Fibroblast of lung (primary cell): ENCODE results near the gene PTPRS.

Source experiments
- CTCF ChIP-seq, 2 donors: IDR thresholded peaks in 1 of 2; conservative IDR thresholded peaks in 1 of 2; 1 replicate in 1 of 2; 2 replicates in 1 of 2; pipeline ENCODE4 v1.5.1; 2011 to 2012; ENCODE audit warnings: low read length in 2 of 2, control low read depth in 1 of 2, inconsistent platforms in 1 of 2, low read depth in 1 of 2, mild to moderate bottlenecking in 1 of 2
- EZH2 ChIP-seq: IDR thresholded peaks from 2 replicates; pipeline ENCODE4 v1.5.1; 2012; ENCODE audit warnings: low read length, control low read depth, mild to moderate bottlenecking; ENCODE audit errors: missing control alignments

- TF ChIP-seq CTCF (conservative IDR thresholded peaks at IDR 0.05 in 1 of 2, IDR thresholded peaks at IDR 0.05 in 1 of 2; ENCODE audit: low read depth in 1 of 2, low read length in 2 of 2): no peak
- no peak for TF ChIP-seq EZH2
Measured at GRCh38 chr19:5332501-5332900, 8.1 kb downstream of the PTPRS start.
